ENCODE results near the gene MSI2.

Gene MSI2

DNA sequence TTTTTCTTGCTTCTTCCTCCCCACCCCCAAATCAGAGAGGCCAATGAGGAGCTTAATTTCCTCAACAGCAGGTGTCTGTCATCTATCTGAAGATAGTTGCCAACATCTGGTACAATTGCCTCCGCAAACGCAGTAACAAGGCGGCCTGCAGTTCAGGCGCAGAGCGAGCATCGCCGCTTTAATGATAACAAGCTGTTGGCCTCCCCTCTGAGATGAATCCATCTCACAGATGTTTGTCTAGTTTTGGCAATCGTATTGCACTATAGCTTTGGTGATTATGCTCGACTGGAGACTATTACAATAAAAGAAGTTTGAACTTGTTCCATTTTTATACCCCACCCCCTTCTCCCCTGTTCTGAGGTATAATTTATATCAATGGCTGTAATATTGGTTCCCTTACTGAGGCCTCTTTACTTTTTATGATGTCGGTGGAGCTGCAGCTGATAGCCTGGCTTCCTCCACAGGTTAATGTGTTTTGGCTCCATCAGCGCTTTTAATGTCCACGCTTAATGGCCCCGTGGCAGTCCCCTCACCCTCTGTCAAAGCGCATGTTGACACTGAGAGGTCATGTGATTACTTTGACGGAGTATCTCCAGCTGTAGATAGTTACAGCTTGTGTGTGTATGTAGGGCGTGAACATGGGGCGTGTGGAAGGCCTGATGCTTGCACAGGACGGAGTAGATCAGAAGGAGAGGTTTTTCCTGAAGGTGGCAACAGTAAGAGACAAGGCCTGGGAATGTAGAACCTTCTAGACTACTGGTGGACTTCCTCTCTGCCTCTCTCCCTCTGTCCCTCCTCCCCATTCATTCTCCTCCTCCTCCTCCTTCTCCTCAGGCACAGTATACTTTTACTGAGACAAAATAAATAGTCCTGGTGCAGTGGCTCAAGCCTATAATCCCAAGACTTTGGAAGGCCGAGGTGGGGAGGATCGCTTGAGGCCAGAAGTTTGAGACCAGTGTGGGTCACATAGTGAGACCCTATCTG is 164.7 kb downstream of the MSI2 start:
- DNase-seq = no peak

DNA sequence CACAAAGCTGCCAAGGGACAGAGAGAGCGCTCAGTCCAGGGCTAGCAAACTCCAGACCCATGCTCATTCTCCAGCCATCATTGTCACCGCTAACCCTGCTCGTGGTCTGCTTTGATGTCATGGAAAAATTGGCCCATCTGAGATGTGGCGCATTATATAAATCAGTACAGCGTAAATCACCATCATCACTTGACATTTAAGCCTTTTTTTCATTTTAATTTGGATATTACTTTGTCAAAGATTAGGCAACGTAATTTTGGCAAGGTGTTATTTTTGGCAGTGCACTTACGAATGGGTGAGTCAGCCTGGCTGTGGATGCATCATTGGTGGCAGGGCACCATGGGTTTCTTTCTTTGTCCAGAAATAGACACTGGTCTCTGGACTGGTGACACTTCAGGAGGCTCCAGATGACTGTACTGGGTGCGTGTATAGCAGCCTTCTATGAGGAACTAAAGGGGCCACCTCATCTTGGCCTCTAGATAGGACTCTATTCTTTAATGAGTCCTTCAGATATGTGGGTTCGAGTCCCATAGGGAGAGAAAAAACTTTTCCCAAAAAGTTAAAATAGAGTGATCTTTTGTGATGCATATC is 166.3 kb downstream of the MSI2 start:
- DNase-seq = no peak

DNA sequence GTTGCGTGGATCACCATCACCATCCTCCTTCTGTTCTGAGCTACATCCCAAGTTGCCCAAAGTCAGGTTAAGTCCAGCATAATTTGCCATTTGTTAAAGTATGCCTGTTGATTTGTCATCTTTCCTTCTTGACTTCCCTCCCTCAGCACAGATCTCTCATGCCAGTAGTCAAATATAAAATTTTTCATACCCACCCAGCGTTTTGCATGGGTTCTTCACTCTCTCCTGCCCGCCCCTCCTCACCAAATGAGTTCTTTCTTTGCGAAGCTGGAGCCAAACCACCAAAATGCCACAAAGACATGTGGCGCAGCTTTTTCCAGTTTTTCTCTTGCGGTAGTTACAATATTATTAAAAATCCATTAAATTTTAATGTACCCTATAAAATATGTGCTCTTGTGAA is 167.2 kb downstream of the MSI2 start:
- DNase-seq = no peak

DNA sequence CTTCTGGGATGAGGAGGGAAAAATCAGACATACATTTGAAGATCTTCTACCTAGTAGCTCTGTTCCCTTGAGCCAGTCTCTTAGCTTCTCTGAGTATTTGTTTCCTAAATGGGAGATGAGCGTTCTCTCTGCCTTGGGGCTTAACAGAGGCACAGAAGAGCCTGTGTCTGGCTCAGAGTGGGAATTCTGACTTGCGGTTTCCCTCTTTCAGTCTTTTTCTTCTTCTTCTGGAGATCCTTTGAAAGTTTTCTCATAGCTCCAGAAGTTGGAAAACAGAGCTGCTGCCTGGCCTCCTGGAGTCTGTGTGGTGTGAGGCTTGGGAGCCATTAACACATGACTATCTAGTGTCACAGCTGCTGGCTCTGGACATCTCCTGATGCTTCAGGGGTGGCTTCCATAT is 167.9 kb downstream of the MSI2 start:
- DNase-seq = no peak

DNA sequence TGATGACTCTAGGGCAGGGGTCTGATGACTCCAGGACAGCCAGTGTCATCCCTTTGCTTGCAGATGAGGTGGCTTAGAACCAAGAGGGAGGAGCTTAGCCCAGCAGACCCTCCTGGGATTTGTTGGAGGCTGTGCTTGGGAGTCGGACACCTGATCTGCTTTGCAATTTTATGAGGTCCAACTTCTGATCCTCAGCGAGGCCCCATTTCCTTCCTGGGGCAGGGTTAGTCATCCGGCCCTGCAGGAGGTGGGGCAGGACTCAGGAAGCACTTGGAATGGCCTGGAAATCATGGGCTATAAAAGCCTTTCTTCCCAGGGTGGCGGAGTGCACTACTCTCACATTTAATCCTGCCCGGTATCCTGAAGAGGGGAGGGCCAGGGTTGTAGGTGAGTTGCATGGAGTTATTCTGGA is 168.5 kb downstream of the MSI2 start:
- no peak for DNase-seq

DNA sequence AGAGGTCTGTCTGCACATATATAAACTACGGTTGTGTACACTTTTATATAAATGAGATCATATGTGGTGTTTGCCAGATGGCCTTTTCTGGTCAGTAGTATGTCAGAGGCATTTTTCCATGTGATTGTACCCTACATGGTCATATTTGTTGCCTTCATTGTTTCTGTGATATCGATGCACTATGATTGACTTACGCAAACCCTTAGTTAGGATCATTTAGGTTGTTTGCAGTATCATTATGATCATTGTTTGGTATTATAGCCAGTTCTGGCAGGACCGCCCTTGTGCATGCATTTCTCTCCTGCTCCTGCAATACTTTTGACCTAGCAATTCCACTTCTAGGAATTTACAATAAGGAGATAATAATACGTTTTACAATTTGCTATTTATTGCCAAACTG is 169.1 kb downstream of the MSI2 start:
- no peak for DNase-seq

DNA sequence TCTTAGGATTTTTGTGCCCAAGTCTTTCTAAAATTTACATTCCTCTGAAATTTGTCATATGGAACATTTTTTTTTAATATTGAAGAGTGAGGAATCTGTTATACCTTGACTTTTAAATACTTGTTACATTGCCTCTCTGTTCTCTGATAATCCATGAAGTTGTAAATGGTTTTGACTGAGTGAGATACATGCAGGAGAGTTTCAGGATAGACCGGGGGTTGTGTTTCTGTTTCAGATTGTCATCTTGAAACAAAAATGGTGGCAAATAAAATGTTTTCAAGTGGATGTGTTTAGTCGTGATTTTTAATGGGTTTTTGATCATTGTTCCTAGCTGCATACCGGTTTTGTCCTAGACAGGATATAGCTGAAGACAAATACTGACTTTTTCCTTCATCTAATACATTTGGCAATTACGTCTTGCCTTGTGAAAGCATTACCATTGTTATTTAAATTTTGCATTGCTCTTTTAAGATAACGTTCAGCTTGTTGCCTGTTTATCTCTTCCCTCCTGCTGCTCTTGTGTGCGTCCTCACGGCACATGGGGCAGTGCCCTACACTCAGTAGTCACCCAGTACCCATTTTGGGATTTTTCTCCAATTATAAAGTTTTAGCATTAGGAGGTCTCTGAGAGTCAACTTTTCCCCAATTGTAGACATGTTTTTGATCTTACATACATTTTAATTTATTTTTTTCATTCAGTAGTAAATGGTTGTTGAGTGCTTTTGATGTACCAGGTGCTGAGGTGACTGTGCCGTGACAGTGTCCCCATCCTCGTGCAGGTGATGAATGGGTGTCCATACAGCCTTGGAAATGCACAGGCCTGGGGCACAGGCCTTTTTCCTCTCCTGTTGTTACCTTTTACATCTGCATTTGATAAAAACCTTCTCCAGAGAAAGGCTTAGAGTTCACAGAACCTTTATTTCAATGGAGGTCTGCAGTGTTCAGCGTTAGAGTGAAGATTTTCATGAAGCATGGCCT is 169.9 kb downstream of the MSI2 start:
- DNase-seq = no peak

DNA sequence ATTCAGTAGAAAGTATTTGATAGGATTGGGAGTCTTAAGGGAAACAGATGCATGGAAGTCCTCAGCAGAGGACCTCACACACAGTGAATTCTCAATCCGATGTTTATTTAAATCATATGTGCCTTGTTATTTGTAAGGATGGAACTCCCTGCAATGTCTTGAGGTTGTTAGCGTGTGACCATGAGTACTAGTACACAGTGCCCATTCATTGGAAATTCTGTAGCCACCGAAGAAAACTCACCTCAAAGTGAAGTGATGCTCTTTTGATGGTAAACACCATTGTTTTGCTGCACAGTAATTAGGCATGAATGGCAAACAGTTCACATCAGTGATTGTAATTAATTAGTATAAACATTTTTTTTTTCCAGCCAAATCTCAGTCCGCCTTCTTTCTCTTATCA is 173.6 kb downstream of the MSI2 start:
- no peak for DNase-seq

DNA sequence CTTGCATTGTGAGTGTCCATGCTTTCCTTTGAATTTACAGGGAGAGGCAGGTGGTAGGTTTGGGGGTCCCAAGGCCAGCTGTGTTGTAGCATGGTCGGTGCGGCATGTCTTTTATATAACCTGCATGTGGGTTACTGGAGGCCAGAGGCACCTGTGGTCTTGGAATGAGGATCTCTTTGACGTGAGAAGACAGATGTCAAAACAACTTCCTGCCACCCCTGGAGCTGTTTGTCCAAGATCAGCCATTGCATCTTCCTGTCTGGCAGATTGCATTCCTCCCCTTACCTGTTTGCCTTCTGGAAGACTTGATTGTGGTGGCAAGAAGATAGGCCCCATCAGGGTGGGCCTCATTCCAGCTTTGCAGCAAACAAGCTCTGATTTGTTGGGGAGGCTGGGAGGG is 175.1 kb downstream of the MSI2 start:
- no peak for DNase-seq

DNA sequence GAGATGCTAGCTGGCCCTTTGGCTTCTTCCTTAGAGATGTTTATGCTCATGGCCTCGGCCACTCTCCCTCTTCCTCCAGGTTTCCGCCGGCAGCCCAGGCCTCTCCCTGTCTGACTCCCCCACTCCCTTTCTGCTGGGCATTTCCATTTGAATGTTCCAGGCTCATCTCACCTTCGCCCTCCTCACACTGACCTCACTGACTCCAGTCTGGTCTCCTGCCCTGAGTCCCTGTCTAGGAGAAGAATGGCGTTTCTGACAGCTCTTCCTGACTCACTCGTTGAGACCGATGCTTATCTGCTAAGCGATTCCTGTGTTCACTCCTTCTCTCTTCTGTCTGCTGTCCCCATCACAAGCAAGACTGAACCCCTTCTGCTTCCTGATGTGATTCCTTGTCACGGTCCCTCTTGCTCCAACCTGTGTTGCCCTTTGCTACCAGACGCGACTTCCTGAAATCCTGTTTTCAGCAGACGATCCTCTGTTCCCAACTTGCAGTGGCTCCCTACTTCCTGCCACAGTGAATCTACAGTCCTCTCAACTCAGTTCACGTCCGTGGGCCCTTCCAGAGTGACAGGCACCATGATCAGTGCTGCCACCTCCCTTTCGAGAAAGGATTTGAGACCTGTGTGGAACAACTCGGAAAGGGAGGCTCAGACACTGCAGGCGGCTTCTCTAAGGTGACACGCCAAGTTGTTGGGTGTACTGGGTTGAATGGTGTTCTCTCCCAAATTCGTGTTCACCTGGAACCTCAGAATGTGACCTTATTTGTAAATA is 176.4 kb downstream of the MSI2 start:
- no peak for DNase-seq

DNA sequence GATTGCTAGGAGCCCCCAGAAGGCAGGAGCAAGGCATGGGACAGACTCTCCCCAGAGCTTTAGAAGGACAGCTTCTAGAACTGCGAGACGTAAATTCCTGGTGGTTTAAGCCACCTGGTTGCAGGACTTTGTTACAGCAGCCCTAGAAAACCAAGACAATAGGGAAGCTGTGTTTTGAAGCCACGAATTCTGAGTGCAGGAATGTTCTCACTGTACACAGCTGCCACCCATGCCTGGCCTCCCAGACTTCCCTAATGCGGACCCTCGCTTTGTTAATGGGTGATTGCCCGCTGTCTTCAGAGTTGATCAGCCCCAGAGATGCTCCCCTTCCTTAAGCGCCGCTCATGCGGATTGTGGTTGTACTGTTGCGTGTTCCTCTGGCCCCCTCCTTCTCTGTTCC is 177.1 kb downstream of the MSI2 start:
- no peak for DNase-seq

DNA sequence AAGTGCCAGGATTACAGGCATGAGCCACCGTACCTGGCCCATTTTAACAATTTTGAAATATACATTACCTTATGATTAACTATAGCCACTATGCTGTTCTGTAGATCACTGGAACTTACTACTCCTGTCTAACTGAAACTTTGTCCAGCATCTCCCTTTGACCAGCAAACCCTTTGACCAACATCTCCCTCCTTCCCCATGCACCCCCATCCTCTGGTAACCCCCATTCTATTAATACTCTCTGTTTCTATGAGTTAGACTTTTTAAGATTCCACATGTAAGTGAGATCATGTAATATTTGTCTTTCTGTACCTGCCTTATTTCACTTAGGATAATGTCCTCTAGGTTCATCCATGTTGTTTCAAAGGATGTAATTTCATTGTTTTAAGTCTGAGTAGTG is 178.0 kb downstream of the MSI2 start:
- no peak for DNase-seq

DNA sequence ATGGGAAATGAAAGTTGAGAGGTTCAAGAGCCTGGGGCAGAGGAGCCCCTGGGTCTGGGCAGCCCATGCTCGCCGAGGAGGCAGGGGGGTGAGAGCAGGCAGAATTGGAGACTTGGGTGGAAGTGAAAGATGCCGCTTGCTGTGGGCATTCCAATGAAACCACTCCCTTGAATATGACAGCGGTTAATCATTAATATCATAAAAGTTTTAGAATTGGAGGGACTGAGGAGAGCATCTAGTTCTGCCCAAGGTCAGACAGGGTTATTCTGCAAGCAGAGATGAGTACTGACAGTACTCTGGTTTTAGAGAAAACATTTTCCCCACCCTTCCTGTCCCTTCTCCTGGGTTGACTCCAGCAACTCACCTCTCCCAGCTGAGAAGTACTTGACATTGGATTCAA is 180.2 kb downstream of the MSI2 start:
- no peak for DNase-seq

DNA sequence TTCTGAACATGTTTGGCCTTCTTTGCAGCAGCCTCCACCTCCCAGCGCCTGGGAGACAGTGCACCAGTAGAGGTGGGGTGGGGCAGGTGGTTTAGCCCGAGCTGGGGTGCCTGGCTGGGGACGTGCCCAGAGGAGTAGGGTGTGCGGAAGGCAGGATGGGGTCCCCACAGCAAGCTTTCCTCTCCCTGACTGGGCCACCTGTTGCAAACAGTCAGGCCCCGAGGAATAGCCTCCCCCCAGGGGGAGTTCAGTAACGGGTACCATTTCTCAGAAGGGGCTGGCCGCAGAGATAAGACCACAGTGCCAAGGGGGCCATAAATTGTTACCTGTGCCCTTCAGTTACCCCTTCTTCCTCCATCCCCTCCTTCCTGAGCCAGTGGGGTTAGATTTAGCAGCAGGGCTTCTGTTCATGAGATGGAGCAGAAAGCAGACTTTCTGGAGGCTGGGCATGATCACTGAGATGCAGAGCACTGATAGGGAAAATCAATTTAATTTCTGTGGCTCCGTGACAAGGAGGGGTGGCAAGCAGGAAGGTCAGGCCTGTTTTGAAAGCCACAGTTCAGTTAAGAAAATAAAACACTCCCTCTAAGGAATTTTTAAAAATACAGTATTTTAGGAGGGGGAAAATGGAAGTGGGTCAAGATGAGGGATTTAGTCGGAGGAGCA is 181.9 kb downstream of the MSI2 start:
- no peak for DNase-seq

DNA sequence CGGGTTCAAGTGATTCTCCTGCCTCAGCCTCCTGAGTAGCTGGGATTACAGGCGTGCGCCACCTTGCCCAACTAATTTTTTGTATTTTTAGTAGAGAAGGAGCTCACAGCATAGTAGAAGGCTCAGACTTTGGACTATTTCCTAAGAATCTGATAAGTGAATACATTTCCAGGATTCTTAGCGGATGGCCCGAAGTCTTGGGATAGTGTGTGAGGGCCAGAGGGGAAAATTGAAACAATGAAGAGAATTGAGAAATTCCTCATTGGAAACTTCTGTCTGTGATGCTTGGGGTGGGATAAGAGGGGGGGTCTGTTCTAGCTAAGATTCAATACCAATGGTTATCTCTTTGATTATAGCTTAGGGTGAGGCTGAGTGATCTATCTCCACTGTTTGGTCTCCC is 183.3 kb downstream of the MSI2 start:
- no peak for DNase-seq

DNA sequence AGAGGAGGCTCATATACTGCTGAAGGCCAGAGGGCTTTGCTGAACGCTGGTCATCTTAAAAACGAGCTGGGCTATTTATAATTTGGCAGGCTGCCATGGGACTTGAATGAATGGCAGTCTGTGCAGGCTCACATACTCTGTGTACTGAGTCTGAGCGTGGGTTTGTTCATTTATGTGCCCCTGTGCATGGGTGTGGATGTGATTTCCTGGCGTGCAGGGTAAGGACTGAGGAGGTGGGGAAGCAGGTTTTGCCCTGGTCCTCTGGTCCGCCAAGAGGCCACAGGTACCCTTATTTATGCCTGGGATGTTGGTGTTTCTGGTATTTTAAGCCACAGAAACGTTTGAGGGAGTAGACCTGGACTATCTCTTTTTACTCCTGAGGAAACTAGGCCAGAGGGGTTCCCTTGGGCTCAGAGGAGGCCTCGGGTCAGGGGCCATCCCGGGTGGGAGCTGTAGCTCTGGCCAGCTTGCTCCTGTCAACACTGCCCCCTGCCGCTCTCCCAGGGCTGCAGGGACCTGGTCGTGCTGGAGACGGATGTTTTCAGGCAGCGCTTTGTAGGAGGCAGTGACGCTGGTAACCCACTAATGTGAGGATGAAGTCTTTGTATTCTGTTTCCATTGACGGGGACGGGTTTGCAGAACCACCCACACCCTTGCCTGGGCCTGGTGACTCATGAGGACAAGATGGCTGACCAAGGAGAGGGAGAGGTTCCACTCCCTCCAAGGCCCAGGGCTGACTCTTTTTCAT is 184.4 kb downstream of the MSI2 start:
- peak; percentile 71 for DNase-seq

DNA sequence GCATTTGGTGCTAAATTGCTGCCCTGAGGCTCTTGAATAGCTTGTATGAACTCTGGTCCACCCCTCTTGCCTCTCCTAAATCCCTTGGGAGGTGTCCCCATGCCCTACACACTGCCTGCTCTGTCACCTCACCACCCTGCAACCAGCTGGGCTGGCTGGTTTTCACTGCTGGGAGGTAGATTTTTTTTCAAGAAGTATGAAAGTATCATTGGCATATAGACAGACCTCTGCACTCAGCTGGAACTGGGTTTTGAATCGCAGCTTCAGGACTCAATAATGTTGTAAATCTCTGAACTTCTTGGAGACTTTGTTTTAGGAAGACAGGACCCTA is 184.9 kb downstream of the MSI2 start:
- DNase-seq = no peak

DNA sequence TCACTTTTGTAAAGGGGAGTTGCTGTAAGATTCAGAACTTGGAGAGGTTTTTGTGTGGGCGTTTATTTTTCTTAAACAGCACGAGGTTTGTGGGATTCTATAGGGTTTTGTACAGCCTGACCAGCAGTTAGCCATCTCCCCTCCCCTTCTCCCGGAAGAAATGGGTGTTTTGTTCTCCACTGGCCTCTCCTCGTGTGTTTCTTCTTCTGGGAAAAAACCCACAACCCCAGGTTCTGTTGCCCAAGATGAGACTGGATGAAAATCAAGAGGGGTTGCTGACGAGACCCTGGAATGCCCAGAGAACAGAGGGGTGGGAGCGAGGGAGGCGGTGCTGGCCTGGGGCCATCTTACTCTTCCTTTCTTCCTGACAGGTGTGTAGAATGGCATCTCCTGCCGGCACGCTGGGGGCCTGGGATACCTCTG is 186.1 kb downstream of the MSI2 start:
- DNase-seq = no peak

DNA sequence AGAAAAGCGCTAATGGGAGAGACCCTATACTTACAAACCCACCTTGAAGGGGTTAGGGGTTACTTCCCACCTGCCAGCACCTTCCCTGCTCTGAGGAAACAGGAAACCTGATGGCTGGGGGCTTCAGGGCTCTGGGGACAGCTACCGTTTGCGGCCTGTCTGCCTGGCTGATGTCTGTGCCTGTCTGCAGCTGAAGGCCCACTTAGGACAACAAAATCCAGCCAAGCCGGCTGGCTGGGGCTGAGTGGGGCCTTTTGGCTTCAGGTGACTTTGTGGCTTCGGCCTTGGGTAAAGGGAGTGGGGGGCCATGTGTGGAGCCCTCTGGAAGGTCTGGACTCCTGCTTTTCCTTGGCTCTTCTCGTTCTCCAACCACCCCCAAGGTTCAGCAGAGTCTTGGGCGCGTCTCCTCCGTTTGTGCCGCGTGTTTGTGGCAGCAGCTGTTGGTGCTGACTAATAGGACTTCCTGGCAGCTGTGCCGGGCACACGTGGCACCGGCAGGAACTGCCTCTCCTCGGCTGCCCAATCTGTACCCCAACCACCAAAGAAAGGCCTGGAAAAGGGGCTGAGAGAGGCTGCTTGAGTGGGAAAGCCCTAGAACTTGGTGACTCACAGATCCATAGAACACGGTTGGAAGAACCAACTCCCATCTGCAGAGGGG is 186.7 kb downstream of the MSI2 start:
- peak; percentile 60 for DNase-seq

DNA sequence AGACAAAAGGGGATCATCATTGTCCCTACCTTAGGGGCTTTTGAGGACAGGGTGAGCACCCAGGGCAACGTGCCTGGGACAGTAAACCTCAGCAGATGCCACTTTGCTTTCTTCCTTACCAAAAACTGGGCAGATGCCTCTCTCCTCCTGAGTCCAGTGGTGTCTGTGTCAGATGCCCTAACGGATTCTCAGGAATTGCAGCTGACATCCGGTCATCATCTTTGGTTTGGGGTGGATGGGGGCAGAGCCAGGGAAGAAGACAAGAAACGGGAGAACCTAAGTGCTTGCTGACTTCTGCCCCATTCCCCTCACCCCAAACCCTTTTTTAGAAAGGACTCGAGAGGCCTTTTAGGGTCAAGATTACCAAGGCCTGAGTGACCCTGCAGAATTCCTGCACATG is 187.5 kb downstream of the MSI2 start:
- no peak for DNase-seq

Measured in activated CD4-positive, CD25-positive, alpha-beta regulatory T cell treated with anti-CD3 and anti-CD28 coated beads, Interleukin-2, amount 50 U/mL, for 72 hours (primary cell).